Neural progenitor cell (in vitro differentiated cells): ENCODE data around the gene GSAP. TPM values are rescaled to one million over a fixed set of nuclear protein-coding genes. Genes with fewer than 3 reads are reported as not detected.

Experiments used
- DNase-seq: peaks from one replicate; pipeline ENCODE4 v3.0.0-alpha.2; 2016; ENCODE audit warnings: low spot score
- H2AFZ ChIP-seq: fragments of 200-600 bp; sonication (generic); replicated peaks from 2 replicates; pipeline ENCODE4 v1.6.1; 2016; ENCODE audit warnings: antibody characterized with exemption
- H3F3A ChIP-seq: fragments of 200-600 bp; sonication (generic); 2 replicates; pipeline ENCODE4 v1.6.1; 2016; ENCODE audit warnings: antibody characterized with exemption, low read depth
- H3K27ac ChIP-seq: fragments of 200-600 bp; sonication (generic); 2 replicates; pipeline ENCODE4 v1.5.1; 2016; ENCODE audit warnings: mild to moderate bottlenecking
- H3K27me3 ChIP-seq: fragments of 200-600 bp; sonication (generic); 2 replicates; pipeline ENCODE4 v1.6.1; 2016; ENCODE audit warnings: mild to moderate bottlenecking, moderate library complexity
- H3K36me3 ChIP-seq: fragments of 200-600 bp; sonication (generic); 2 replicates; pipeline ENCODE4 v1.5.1; 2016
- H3K4me1 ChIP-seq: fragments of 200-600 bp; sonication (generic); 2 replicates; pipeline ENCODE4 v1.6.1; 2016; ENCODE audit warnings: mixed run types
- H3K4me2 ChIP-seq: fragments of 200-600 bp; sonication (generic); 2 replicates; pipeline ENCODE4 v1.6.1; 2016
- H3K4me3 ChIP-seq: fragments of 200-600 bp; sonication (generic); 2 replicates; pipeline ENCODE4 v1.5.1; 2016
- H3K79me2 ChIP-seq: fragments of 200-600 bp; sonication (generic); 2 replicates; pipeline ENCODE4 v1.6.1; 2016; ENCODE audit warnings: low read depth
- H3K9ac ChIP-seq: fragments of 200-600 bp; sonication (generic); 2 replicates; pipeline ENCODE4 v1.6.1; 2016
- H3K9me3 ChIP-seq: fragments of 200-600 bp; sonication (generic); 2 replicates; pipeline ENCODE4 v1.5.1; 2016; ENCODE audit warnings: low read depth
- H4K20me1 ChIP-seq: fragments of 200-600 bp; sonication (generic); 2 replicates; pipeline ENCODE4 v1.6.1; 2016; ENCODE audit warnings: low read depth
- H3K27ac Mint-ChIP-seq: 3 replicates; pipeline ENCODE4 v1.8.0; 2021; ENCODE audit warnings: mixed read lengths
- H3K27me3 Mint-ChIP-seq: 2 replicates; pipeline ENCODE4 v1.8.0; 2022; ENCODE audit warnings: low read depth, mild to moderate bottlenecking, inconsistent platforms, moderate library complexity, mixed read lengths; ENCODE audit not compliant: insufficient read depth
- H3K36me3 Mint-ChIP-seq: 3 replicates; pipeline ENCODE4 v1.8.0; 2021; ENCODE audit warnings: mixed read lengths
- H3K4me1 Mint-ChIP-seq: 3 replicates; pipeline ENCODE4 v1.8.0; 2021; ENCODE audit warnings: mixed read lengths
- H3K4me3 Mint-ChIP-seq: 3 replicates; pipeline ENCODE4 v1.8.0; 2021; ENCODE audit warnings: mild to moderate bottlenecking, moderate library complexity, mixed read lengths
- H3K9me3 Mint-ChIP-seq: 3 replicates; pipeline ENCODE4 v1.8.0; 2020; ENCODE audit warnings: mixed read lengths
- EZH2 ChIP-seq: fragments of 200-600 bp; sonication (generic); IDR thresholded peaks from 2 replicates; pipeline ENCODE4 v1.6.1; 2017; ENCODE audit warnings: antibody characterized with exemption, mild to moderate bottlenecking, moderate library complexity
- EZH2phosphoT487 ChIP-seq: fragments of 200-600 bp; sonication (generic); IDR thresholded peaks from 2 replicates; pipeline ENCODE4 v1.6.1; 2017; ENCODE audit warnings: antibody characterized with exemption
- total RNA-seq: library from RNA; depleted of rRNA; stranded (reverse); fragments of >200 nt; gene quantifications from 2 replicates; pipeline ENCODE4 v1.2.3, GENCODE V29; 2015; ENCODE audit warnings: low replicate concordance
- TF ChIP-seq, protein P1 (sequence below): fragments of 200-600 bp; sonication (generic); IDR thresholded peaks from 2 replicates; pipeline ENCODE4 v1.5.1; 2017; ENCODE audit warnings: antibody characterized with exemption, mild to moderate bottlenecking

The GSAP gene
- total RNA-seq, 1 donor from 2014 or later: 2.6 TPM

DNA sequence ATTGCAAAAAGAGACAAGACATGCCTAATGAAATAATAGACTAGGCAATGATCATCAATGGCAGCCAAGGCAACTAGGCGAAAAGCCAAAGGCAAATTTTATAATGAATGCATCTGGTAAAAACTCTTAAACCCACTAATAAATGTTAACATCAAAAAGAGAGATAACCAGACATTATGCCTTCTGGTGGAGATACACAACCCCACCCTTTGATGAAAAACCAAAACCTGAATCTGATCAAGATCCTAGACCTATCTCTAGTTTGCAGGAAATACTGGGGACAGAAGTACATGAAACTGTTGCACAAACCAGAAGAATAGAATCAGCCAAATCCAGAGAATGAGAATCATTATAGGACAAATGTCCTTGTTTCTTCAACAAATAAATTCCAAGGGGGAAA, 22.0 kb upstream of the GSAP start:
- Mint-ChIP-seq H3K4me1 (peaks cover 6% of the 10 kb centered on the region), H3K36me3 (no peaks in the 10 kb centered on the region), H3K27ac (no peak overlapping the region), H3K4me3 (no peak overlapping the region), H3K27me3 (no peaks in the 10 kb centered on the region), H3K9me3 (no peaks in the 10 kb centered on the region)
- no peak overlapping the region for H3K9ac ChIP-seq
- DNase-seq: no peak
- no peaks in the 10 kb centered on the region for H3F3A ChIP-seq
- H3K4me3 ChIP-seq: no peak overlapping the region
- H3K4me2 ChIP-seq: no peak overlapping the region
- H4K20me1 ChIP-seq: no peaks in the 10 kb centered on the region
- no peaks in the 10 kb centered on the region for H3K36me3 ChIP-seq
- no peaks in the 10 kb centered on the region for H3K9me3 ChIP-seq
- no peaks in the 10 kb centered on the region for H3K79me2 ChIP-seq
- H2AFZ ChIP-seq: no peak overlapping the region
- TF ChIP-seq, protein P1, sequence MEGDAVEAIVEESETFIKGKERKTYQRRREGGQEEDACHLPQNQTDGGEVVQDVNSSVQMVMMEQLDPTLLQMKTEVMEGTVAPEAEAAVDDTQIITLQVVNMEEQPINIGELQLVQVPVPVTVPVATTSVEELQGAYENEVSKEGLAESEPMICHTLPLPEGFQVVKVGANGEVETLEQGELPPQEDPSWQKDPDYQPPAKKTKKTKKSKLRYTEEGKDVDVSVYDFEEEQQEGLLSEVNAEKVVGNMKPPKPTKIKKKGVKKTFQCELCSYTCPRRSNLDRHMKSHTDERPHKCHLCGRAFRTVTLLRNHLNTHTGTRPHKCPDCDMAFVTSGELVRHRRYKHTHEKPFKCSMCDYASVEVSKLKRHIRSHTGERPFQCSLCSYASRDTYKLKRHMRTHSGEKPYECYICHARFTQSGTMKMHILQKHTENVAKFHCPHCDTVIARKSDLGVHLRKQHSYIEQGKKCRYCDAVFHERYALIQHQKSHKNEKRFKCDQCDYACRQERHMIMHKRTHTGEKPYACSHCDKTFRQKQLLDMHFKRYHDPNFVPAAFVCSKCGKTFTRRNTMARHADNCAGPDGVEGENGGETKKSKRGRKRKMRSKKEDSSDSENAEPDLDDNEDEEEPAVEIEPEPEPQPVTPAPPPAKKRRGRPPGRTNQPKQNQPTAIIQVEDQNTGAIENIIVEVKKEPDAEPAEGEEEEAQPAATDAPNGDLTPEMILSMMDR: no peak
- TF ChIP-seq EZH2phosphoT487: no peak
- no peak for TF ChIP-seq EZH2
- H3K27ac ChIP-seq: no peak overlapping the region
- no peaks in the 10 kb centered on the region for H3K27me3 ChIP-seq
- H3K4me1 ChIP-seq: no peaks in the 10 kb centered on the region

- peaks cover 20% of the 10 kb centered on the region for H3K4me1 Mint-ChIP-seq
- Histone ChIP-seq H3K9me3 (no peaks in the 10 kb centered on the region), H3K27me3 (no peaks in the 10 kb centered on the region), H3K4me3 (no peak overlapping the region), H3K36me3 (no peaks in the 10 kb centered on the region), H3K27ac (no peak overlapping the region), H3F3A (no peaks in the 10 kb centered on the region), H2AFZ (no peak overlapping the region), H4K20me1 (no peaks in the 10 kb centered on the region), H3K4me1 (peaks cover 19% of the 10 kb centered on the region), H3K4me2 (no peak overlapping the region), H3K9ac (no peak overlapping the region), H3K79me2 (no peaks in the 10 kb centered on the region)
- no peaks in the 10 kb centered on the region for H3K9me3 Mint-ChIP-seq
- no peak for TF ChIP-seq EZH2
- TF ChIP-seq EZH2phosphoT487: no peak
- TF ChIP-seq, protein P1: no peak
- H3K36me3 Mint-ChIP-seq: no peaks in the 10 kb centered on the region
- no peak overlapping the region for H3K4me3 Mint-ChIP-seq
- DNase-seq: no peak
- no peaks in the 10 kb centered on the region for H3K27me3 Mint-ChIP-seq
- H3K27ac Mint-ChIP-seq: no peak overlapping the region
These were observed 18.6 kb upstream of the GSAP start for GRCh38 chr7:77434570-77435275.

- Histone ChIP-seq H2AFZ (no peak overlapping the region), H3K36me3 (no peaks in the 10 kb centered on the region), H4K20me1 (no peaks in the 10 kb centered on the region), H3F3A (no peaks in the 10 kb centered on the region), H3K4me1 (peaks cover 27% of the 10 kb centered on the region), H3K4me3 (no peak overlapping the region), H3K27ac (no peak overlapping the region), H3K27me3 (no peaks in the 10 kb centered on the region), H3K4me2 (no peak overlapping the region), H3K79me2 (no peaks in the 10 kb centered on the region), H3K9me3 (no peaks in the 10 kb centered on the region), H3K9ac (no peak overlapping the region)
- Mint-ChIP-seq H3K27ac (no peak overlapping the region), H3K4me3 (no peak overlapping the region), H3K27me3 (no peaks in the 10 kb centered on the region), H3K9me3 (no peaks in the 10 kb centered on the region), H3K36me3 (no peaks in the 10 kb centered on the region), H3K4me1 (peaks cover 24% of the 10 kb centered on the region)
- TF ChIP-seq EZH2 (no peak), EZH2phosphoT487 (no peak)
- TF ChIP-seq, protein P1: no peak
- no peak for DNase-seq
These were observed 17.8 kb upstream of the GSAP start for GRCh38 chr7:77433901-77434300.
